HT-29 (cell line): ENCODE measurements around the gene ZNF654. TPM values are rescaled to one million over a fixed set of nuclear protein-coding genes. Genes with fewer than 3 reads are reported as not detected.
A peak's percentile ranks its signal among the peaks of the same experiment; 100 is the strongest.
"Not testable (repeated sequence)": the region's sequence is repeated elsewhere in the genome, so short reads cannot be mapped to it uniquely, and the experiment has no call there.

Source experiments
- DNase-seq: peaks from one replicate; pipeline ENCODE4 v3.0.0-alpha.2; 2015; ENCODE audit warnings: low spot score
- total RNA-seq: library from RNA; depleted of rRNA; stranded (reverse); fragments of >200 nt; shearing (Covaris generic); gene quantifications from 2 replicates; pipeline ENCODE4 v1.2.3, GENCODE V29; 2014

The ZNF654 gene
- total RNA-seq, 1 experiment from 2014 or later = 1.0 TPM

DNA sequence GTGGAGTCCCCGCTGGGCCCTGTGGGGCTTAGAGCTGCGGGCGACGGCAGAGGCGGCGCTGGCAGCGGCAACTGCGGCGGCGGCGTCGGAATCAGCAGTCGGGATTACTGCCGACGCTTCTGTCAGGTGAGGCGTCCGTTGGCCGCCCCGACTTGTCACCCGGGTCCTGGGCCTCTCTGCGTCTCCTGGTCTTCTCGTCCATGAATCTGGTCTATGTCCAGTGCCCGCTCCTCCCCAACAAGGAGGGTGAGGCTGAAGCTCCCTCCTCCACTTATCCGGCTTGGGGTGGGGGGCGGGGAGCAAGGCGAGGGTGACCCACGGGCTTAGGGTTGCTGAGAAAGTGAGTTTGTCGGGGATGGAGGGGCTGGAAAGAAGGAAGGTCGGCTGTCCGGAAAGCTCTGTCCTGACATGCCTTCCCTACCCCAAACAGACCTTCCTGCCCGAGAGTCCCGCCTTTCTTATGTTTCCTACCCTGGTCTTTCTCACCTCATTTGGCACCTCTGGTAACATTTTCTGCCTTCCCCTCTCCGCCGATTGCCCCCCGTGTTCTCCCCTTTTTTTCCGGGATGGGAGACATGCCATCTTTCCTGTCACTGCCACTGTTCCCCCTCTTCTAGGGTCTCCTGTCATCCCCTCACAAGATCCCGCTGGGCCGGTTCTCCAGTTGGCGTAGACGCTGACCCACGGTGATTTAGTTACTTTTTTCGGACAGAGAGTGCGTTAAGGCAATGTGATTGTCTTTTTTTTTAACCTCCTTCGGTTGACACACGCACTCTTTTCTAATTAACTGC is 520 bp downstream of the ZNF654 start:
- DNase-seq = no peak

DNA sequence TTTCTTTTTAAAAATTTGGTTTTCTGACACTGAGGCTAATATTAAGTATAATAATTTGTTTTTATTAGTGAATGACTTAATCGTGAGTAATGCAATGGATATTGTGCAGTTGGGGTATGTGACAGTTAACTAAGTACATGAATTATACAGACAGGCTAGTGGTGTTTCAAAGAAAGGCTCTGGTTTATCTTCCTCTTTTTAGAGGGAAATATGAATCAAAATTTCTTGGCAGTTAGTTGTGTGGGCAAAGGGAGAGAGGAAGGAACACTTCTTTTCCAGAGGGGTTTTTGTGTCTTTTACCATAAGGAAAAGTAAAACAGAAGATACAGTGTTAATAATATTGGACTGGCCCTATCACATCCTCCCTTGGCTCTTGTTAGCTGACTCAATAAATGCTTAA is 2.7 kb downstream of the ZNF654 start:
- no peak for DNase-seq

DNA sequence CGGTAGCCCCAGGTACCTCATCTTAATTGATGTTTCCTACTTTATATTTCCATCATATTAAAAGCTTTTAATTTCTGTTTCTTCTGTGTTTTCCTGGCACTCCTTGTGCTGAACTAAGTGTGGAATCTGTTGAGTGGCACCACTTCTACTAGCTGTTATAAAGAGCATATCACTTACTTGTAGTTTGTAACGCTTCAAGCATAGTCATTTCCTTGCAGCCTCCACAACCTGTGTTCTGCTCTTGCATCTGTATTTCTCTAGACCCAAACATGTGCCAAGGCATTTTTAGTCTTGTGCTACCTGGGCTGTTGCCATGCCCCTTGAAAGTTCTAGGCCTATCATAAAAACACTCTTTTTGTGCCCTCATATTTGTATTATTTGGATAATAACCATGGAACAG is 16.0 kb downstream of the ZNF654 start:
- DNase-seq = no peak

DNA sequence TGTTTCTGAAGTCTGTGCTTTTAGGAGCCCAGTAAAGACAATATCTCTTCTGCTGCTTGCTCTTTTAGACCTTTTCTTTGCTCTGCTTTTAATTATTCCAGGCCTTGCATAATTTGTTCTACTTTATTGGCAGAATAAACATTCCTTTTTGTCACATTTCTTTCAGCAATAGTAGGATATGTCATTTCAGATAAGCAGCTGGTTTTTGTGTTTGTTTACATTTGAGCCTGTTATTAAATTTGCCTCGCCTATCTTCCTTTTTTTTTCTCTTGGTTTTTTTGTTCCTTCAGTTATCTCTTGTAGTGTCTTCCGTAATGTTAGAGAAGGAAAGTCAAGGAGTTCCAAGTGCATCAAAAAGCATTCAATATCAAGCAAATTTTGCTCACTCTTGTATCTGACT is 16.4 kb downstream of the ZNF654 start:
- no peak for DNase-seq

DNA sequence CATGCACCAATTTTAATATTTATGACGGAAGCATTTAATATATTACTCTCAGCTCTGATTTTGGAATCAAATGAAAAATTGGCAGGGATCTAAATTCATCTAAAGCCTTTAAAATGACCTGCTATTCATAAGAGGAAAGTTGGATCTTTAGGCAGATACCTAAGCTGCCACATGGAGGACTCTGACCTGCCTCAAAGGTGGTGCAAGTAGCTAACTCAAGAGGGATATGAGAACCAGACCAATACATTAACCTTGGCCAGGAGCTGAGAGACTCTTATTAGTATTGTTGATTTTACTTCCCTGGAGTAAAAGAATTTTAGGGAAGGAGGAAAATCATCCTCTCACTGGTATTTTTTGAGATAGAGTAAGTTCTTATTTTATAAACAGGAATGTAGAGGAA is 17.7 kb downstream of the ZNF654 start:
- no peak for DNase-seq

DNA sequence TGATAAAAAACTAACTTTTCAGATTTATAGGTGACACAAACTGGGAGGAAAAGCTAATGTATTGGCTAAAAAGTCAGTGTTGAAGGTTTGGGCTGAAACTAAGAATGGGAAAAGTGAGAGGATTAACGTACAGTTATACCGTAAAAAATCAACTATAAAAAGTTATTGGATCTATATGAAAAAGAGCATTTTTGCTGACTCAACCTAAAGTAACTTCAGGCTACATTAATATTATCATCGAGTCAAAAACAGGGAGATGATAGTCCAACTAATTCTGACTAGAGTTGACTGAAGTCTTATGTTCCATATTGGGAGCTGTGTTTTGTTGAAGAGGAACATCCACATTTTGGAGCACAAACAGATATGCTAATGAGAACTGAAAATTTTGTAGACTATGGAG is 19.9 kb downstream of the ZNF654 start:
- DNase-seq = no peak

DNA sequence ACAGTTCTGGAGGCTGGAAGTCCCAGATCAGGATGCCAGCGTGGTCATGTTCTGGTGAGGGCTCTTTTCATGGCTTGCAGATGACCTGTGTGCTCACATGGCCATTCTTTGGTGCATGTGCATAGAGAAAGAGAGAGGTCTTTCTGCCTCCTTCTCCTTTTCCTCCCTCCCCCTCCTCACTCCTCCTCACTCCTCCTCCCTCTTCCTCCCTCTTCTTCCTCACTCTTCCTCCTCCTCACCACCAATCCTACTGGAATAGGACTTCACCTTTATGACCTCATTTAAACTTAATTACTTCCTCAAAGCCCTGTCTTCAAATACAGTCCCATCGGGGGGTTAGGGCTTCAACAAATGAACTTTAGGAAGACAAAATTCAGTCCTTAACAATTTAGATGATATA is 23.8 kb downstream of the ZNF654 start:
- DNase-seq = no peak

DNA sequence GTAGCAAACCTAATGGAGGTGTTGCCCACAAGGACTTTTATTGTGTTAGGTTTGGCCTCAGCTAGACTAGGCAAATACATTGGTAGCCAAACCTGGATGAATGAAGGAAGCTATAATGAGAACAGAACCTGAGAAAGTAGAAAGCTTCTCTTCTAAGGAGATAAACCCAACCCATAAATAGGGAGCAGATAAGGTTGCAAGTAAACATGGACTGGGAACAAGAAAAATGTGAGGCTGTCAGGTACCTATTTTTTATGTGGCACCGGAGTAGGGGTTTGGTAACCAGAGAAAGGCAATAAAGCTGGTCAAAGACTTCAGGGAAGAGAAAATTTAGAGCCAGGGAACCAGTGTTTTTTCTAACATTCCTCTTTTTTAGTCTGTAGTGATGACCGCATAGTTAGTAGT is 25.0 kb downstream of the ZNF654 start:
- no peak for DNase-seq

DNA sequence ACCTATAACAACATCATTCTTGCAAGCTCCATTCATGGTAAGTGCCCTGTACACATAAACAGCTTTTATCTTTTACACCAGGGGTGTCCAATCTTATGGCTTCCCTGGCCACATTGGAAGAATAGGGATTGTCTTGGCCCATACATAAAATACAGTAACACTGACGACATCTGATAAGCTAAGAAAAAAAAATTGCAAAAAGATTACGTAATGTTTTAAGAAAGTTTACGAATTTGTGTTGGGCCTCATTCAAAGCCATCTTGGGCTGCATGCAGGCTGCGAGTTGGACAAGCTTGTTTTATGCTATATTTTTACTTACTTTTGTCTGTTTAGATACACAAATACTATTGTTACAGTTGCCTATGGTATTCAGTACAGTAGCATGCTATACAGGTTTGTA is 31.6 kb downstream of the ZNF654 start:
- DNase-seq = no peak

DNA sequence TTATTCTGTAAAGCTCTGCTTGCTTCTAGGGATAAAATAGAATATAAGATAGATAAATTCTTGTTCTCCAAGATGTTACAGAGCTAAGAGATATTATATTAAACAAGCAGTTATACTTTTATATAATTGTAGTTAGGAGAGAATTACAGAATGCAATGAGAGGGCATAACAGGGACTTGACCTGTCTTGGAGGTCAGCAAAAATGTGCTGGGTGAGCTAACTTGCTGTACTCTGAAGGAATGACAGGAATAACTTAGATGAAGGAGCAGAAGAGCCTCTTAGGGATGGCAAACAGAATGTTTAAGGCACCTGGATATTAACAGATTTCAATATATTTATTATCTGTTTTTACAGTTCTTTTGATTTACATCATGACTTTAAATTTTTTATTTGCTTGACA is 33.2 kb downstream of the ZNF654 start:
- DNase-seq = no peak

DNA sequence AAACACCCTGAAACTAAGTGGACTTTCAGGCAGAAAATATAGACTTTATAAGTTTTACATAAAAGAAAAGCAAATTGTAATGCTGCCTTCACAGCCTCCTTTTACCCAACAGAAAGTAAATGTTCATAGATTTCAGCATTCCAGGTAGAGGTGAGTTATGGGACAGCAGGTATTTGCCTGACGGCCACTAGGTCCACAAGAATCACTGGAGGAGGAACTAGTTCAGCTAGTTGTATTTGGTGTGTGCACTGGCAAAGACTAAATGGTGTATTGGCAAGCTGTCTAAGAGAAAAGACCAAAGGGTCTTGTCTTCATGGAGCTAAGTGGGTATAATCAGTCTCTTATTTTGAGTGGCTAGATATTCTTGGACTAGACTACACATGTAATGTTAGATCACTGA is 34.2 kb downstream of the ZNF654 start:
- no peak for DNase-seq

DNA sequence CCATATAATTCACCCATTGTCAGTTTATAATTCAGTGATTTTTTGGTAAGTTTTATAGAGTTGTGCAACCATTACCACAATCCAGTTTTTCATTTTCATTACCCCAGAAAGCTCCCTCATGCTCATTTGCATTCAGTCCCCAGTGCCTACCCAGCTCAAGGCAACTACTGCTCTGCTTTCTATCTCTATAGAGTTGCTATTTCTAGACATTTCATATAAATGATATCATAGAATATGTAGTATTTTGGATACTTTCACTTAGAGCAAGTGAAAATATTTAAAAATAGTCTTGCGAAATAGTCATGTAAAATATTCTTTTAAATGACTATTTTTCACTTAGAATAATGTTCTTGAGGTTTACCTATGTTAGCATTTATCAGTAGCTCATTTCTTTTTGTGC is 42.1 kb downstream of the ZNF654 start:
- DNase-seq = no peak

DNA sequence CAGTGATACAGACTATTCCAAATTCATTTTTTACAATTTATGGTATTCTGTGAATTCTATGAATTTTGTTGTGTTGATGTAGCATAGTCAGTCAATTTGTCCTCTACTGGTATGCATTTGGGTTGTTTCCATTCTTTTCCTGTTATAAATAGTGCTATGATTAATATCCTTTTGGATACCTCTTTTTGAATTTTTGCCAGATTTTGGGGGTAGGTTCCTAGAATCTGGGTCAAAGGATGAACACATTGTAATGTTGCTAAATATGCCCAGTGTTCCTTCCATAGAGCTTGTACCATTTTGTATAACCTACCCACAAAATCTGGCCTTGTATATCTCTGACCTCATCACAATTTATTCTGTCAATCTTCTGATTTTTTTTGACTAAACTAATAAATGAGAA is 46.3 kb downstream of the ZNF654 start:
- DNase-seq = no peak

DNA sequence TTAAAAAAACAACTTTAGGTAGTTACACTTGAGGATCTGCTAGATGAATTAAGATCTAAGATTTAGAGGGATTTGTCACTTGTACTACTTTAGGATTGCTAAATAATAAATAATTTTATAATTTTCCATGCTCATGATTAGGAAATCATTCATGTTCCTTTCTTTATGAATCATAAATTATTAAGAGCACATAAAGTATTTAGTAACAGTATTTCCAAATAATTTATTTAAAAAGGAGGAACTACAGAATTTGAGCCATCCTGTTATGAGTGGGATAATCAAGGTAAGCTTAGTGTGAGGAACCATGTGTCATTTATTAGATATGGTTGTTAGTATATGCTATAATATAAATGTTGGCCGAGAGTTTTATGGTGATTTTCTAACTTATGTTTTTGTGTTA is 53.2 kb downstream of the ZNF654 start:
- DNase-seq = no peak

DNA sequence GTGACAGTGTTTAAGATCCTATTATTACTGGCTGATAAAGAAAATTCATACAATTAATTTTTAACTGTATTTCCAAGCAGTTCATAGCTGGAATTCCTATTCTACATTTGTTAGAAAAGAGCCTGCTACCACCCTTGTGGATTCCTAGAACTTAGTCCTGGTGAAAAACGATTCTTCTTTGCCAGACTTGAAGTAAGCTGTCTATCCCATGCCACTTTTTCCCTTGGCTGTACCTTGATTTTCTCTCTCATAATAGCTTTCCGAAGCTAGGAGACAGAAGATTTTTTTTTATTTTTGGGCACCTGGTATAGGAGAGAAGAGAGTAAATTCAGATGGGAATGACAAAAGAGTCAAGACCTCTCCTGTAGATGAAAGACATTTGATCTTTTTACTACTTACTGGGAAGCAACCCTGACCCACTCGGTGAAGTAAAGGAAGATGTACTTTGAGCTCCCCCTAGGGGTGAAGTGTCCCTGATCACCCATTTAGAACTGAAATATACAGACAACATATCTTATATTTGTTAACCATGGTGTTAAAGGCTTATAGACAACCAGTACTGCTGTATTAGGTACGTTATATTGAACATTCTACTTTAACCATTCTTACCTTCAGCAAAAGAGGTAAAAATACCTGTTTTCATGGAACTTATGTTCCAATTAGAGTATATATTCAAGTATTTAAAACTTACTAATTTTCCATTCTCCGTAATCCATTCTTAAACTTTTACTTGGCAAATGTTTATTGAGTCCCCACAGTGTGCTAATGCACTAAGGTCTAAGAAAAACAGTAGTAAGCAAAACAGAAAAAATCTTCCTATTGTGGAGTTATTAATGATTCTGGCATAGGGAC is 54.5 kb downstream of the ZNF654 start:
- peak; percentile 53 for DNase-seq

DNA sequence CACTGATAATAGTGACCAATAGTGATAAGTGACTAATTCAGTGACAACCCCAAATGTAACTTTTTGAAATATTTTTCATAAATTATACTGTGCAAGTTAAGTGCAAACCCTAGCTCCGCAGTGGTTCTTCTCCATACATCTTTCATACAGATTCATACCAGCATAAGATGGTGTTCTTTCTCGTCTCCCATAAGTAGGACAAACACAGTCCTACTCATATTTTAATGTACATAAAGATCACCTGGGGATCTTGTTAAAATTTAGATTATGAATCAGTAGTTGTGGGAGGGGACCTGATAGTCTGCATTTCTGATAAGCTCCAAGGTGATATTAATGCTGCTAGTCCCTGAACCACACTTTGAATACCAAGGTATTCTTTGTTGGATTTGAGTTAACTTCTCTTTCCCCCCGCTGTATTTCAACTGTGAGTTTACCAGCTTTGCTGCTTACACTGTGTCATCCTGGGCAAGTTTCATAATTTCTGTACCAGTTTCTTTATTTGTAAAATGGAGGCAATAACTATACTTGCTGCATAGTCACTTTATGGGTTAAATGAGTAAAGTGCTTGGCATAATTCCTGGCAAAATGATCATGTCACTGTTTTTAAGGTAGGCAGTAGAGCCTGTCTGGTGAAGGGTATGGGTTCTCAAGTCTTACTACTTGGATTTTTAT is 56.0 kb downstream of the ZNF654 start:
- DNase-seq = no peak

DNA sequence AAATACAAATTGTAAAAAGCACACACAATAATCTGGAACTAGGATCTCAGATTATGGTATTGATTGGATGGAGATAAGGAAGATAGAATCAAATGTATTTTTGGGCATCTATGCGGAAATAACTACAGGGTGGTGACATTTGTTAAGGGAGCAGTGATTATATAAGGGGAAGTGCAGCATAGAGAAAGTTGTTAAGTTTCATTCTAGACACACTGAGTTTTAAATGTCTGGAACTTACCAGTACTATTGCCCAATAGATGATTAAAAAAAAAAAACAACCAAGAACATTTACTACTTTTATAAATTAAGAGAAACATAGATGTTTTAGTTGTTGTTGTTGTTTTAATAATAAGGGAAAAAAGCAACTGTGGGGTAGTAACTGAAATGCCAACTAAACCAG is 58.6 kb downstream of the ZNF654 start:
- DNase-seq = no peak

DNA sequence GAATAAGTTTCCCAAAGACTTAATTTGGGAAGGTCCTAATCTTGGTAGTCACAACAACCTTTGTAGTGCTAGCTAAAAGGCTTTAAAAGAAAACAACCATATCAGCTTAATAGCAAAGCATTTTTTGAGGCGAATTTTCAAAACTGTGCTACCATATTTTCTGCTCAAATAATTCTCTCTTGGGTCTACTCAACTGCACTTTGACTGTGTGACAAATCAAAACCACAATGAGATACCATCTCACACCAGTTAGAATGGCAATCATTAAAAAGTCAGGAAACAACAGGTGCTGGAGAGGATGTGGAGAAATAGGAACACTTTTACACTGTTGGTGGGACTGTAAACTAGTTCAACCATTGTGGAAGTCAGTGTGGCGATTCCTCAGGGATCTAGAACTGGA is 59.5 kb downstream of the ZNF654 start:
- not testable (repeated sequence) for DNase-seq

DNA sequence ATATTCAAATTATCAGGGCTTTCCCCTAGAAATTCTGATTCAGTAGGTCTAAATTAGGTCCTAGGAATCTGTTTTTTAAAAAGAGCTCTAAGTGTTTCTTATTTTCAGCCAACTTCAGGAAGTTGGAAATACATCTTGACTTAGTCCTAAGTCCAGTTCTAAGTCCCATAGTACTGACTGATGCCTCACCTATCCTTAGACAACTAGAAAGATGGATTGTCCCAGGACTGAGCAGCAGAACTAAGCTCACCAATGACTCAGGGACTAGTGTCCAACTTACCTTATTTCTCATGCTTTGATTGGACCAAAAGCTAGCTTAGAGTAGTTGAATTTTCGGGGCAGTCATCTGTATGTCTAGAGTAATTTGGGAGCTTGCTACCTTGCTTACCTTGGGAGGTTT is 64.5 kb downstream of the ZNF654 start:
- DNase-seq = no peak

DNA sequence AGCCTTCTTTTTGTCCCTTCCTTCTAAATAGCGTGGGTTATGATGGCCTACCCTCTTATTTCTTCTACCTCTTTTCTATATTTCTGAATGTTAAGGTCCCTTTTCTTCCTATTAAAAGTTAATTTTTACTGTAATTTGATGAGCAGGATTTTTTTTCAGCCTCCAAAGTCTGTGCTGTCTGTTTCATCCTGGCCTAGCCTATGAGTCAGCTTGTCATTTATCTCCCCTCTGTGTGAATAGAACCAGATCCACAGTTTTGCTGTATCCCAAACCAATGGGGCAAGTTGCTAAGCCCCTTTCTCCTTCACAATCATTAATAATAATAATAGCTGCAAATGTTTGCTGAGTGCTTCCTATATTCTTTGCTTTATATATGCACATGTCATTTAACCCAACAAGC is 72.6 kb downstream of the ZNF654 start:
- no peak for DNase-seq

DNA sequence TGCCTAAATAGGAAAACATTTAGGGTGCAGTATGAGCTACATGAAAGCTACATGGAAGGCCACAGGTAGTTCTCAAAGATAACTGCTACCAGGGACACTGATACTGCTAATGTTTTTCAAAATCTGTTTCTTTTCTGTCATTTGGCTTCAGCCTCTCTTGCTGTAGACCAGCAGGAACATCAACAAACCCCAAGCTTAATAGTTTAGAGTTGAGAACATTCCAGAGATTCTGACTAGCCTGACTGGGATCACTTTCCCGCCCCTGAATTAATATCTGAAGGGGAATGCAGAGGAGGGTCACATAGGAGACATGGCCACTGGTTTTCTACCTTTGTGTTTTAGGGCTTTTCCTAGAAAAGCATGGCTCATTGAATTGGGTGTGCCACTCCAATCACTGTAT is 73.8 kb downstream of the ZNF654 start:
- no peak for DNase-seq

DNA sequence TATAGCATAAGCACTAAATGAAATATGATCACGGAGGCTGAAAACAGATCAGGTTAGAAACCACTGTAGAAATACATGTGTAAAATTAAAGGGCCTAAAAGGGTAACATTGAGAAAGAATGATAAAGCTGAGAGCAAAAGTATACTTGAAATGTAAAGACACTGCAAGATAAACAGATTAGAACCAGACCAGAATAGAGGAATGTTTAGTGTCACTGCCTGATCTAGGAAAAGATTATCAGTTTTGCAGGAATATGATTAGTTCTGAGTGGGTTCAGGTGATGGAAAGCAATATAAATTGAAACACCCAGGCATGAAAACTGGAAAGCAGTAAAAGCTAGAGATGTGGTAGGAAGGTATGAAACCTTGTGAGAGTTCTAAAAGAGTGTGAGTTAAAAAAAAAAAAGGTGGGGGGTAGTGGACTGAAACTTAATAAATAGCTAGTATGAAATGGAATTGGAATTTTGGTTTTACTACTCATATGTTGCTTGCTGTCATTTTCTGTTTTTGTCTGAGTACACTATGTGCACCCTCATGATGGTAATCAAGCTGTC is 74.7 kb downstream of the ZNF654 start:
- no peak for DNase-seq
